Breast epithelium (tissue), 4 donors: ENCODE data around the gene DNAL1. TPM values are rescaled to one million over a fixed set of nuclear protein-coding genes. Genes with fewer than 3 reads are reported as not detected.

Experiments
- DNase-seq, 2 donors: peaks; one replicate each; pipeline ENCODE4 v3.0.0-alpha.2; 2019; ENCODE audit warnings: low spot score in 2 of 2
- H3K27ac ChIP-seq, 2 donors: fragments of 200-600 bp; sonication (generic) in 1 of 2; one replicate each; pipeline ENCODE4 v1.5.1; 2016 to 2019; ENCODE audit warnings: mild to moderate bottlenecking in 1 of 2
- H3K27me3 ChIP-seq, 2 donors: fragments of 200-600 bp; sonication (generic) in 1 of 2; one replicate each; pipeline versions ENCODE4 v1.5.1 to v1.6.0; 2017 to 2019; ENCODE audit warnings: control low read depth in 1 of 2, mild to moderate bottlenecking in 1 of 2
- H3K36me3 ChIP-seq: fragments of 200-600 bp; one replicate; pipeline ENCODE4 v1.5.1; 2019
- H3K4me1 ChIP-seq, 2 donors: fragments of 200-600 bp; sonication (generic); one replicate each; pipeline ENCODE4 v1.5.1; 2016 to 2019; ENCODE audit warnings: control low read depth in 1 of 2
- H3K4me3 ChIP-seq, 3 donors: fragments of 200-600 bp; sonication (generic); 1 replicate in 2 of 3; 2 replicates in 1 of 3; pipeline ENCODE4 v1.5.1; 2016 to 2019; ENCODE audit warnings: mild to moderate bottlenecking in 3 of 3, moderate library complexity in 2 of 3
- H3K9me3 ChIP-seq, 2 donors: fragments of 200-600 bp; sonication (generic) in 1 of 2; one replicate each; pipeline ENCODE4 v1.5.1; 2016 to 2019; ENCODE audit warnings: control low read depth in 1 of 2
- POLR2A ChIP-seq: fragments of 450-650 bp; IDR thresholded peaks from one replicate; pipeline ENCODE4 v1.6.1; 2016; ENCODE audit warnings: antibody characterized with exemption, mild to moderate bottlenecking, moderate library complexity
- POLR2AphosphoS5 ChIP-seq, 3 donors: sonication (generic); formaldehyde crosslinking; IDR thresholded peaks; one replicate each; pipeline ENCODE4 v1.6.1; 2017; ENCODE audit warnings: antibody characterized with exemption in 3 of 3
- intact Hi-C: fragments of 100-400 bp; cut with DNase I; formaldehyde crosslinking; loops from one replicate; pipeline ENCODE4 v1.15.1; 2023; ENCODE audit warnings: low total_unique reads
- total RNA-seq, 3 donors: library from RNA; depleted of rRNA; stranded (reverse); fragments of >200 nt; gene quantifications; one replicate each; pipeline ENCODE4 v1.1.0, GENCODE V29; 2016
- TF ChIP-seq, protein P1 (sequence below), 3 donors: fragments of 450-650 bp; IDR thresholded peaks; one replicate each; pipeline ENCODE4 v1.5.1; 2016 to 2017; ENCODE audit warnings: antibody characterized with exemption in 3 of 3, mild to moderate bottlenecking in 3 of 3, moderate library complexity in 3 of 3

DNAL1 gene
- total RNA-seq, 3 donors from 2014 or later, result 6.1 to 12.8 (median 10.5) TPM

DNA sequence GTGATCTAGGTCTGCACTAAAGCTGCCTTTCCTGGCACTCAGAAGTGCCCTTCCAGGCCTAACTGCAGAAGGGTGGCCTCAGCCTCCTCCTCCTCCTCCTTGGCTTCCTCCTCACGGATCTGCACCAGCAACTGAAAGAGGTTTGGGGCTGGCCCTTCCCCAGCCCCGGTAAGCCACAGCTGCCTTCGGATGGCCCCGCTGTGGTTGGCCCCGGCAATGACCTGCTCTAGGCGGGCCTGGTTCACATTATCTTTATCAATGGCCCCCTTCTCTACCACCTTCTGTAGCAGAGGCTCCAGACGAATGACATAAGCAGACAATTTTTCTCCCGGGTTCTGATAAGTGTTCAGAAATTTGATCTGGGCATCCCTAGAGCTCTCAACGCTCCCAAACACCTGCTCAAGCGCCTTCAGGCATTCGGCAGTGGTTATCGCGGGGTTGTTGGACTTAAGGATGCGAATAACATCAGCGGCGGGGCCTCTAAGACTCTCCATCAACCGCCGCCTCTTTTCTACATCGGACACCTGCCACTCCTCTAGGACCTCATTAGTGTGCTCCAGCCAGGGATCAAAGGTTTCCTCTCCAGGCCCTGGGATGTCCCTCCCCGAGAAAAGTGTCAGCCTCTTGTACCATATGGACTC lies 67.9 kb downstream of the DNAL1 start:
- Histone ChIP-seq H3K4me1 (peaks cover 0 to 12% of the 10 kb centered on the region in 2 donors), H3K9me3 (no peaks in the 10 kb centered on the region), H3K27me3 (no peaks in the 10 kb centered on the region), H3K27ac (peak overlapping the region; percentile 88 to 93), H3K36me3 (no peaks in the 10 kb centered on the region), H3K4me3 (peak overlapping the region; percentile 70 to 90 (median 89))
- intact Hi-C loops, result no loop called here
- no peak for TF ChIP-seq POLR2A
- no peak for TF ChIP-seq POLR2AphosphoS5 (IDR thresholded peaks at IDR 0.05)
- TF ChIP-seq, protein P1, sequence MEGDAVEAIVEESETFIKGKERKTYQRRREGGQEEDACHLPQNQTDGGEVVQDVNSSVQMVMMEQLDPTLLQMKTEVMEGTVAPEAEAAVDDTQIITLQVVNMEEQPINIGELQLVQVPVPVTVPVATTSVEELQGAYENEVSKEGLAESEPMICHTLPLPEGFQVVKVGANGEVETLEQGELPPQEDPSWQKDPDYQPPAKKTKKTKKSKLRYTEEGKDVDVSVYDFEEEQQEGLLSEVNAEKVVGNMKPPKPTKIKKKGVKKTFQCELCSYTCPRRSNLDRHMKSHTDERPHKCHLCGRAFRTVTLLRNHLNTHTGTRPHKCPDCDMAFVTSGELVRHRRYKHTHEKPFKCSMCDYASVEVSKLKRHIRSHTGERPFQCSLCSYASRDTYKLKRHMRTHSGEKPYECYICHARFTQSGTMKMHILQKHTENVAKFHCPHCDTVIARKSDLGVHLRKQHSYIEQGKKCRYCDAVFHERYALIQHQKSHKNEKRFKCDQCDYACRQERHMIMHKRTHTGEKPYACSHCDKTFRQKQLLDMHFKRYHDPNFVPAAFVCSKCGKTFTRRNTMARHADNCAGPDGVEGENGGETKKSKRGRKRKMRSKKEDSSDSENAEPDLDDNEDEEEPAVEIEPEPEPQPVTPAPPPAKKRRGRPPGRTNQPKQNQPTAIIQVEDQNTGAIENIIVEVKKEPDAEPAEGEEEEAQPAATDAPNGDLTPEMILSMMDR (IDR thresholded peaks at IDR 0.05), result no peak
- no peak for DNase-seq

DNA sequence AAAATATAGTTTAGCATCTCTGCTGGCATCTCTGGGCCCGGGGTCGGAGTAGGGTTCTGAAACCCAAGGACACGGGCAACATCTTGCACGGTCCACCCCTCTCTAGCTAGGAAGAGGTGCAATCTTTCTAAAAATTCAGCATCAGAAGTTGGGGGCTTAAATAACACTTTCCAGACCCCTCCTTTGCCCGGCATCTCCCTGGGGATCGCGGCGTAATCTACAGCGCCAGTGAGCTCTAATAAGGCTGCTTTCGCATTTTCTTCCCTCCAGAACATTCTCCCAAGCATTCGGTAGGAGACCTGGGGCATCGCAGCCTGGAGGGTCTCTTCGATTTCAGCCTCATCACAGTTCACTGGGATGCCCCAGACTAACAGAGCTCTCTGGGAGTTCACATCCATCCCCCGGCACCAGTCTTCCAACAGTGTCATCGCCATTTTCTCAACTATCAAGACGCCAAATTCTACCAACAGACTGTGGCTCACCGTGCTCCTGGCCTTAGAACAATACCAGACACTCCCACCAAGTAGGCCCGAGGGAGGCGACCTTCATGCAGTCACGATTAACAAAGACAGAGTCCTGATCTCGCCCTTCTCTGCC lies 68.5 kb downstream of the DNAL1 start:
- H3K27ac ChIP-seq, result peak overlapping the region; percentile 88 to 93
- peak in 1 of 2 donors; percentile 44 for DNase-seq
- H3K4me1 ChIP-seq, result peaks cover 0 to 12% of the 10 kb centered on the region in 2 donors
- no peaks in the 10 kb centered on the region for H3K27me3 ChIP-seq
- H3K4me3 ChIP-seq, result peak overlapping the region; percentile 70 to 90 (median 89)
- intact Hi-C loops, result no loop called here
- H3K9me3 ChIP-seq, result no peaks in the 10 kb centered on the region
- no peak for TF ChIP-seq POLR2A
- TF ChIP-seq POLR2AphosphoS5 (IDR thresholded peaks at IDR 0.05), result no peak
- TF ChIP-seq, protein P1 (IDR thresholded peaks at IDR 0.05), result no peak
- no peaks in the 10 kb centered on the region for H3K36me3 ChIP-seq

DNA sequence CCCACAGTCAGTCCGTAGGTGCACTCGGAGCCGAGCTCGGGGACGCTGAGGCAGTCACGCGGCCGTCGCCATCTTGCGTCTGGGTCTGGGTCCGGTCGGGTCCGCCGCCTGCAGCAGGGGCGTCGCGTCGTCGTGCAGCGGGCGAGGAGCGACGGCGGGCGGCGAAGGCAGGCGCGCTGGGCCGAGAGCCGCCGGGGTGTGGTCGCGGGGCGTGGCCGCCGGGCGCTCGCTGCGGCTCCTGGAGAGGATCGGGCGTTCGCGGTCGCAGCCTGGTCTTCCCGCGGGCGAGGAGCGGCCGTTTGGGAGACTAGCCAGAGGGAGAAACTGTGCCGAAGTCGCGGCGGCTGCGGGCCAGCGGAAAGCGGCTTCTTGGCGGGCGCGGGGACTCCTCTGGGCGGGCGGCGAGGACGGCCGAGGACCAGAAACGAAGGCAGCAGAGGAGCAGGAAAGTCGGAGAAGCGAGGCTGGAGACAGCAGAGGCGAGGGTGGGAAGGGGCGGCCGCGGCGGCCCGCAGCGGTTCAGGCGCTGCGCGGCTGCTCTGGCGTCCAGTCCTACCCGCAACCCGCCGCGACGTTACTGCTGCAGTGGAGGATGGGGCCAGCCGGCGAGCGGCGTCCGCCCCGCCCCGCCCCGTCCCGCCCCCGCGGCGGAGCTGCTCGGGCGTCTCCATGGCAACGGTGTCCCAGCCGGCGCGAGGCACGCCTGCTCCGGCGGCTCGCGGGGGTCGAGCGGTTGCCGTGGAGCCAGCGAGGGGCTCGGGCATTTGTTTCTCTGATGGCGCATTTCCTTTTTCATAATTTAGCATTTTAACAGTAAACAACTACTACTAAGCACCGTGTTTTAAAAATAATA lies 69.2 kb downstream of the DNAL1 start, which contains the start of gene PNMA1:
PNMA1 (minus strand) TSS at position 582 of the 853 bp plus-strand sequence. CDS start 745 bp downstream, outside the sequence.
- Histone ChIP-seq H3K27ac (peak within 1 kb of the TSS; percentile 88 to 93), H3K4me1 (peaks cover 0 to 12% of the 10 kb centered on the region in 2 donors), H3K36me3 (peaks cover 4% of the 10 kb centered on the region), H3K4me3 (peak within 1 kb of the TSS; percentile 70 to 90 (median 89)), H3K27me3 (no peaks in the 10 kb centered on the region), H3K9me3 (no peaks in the 10 kb centered on the region)
- TF ChIP-seq, protein P1 (IDR thresholded peaks at IDR 0.05), result no peak
- peak in 2 of 3 donors; percentile 35 to 51 for TF ChIP-seq POLR2AphosphoS5 (IDR thresholded peaks at IDR 0.05)
- no peak for TF ChIP-seq POLR2A
- intact Hi-C loops, result no loop called here
- peak; percentile 70 to 79 for DNase-seq

DNA sequence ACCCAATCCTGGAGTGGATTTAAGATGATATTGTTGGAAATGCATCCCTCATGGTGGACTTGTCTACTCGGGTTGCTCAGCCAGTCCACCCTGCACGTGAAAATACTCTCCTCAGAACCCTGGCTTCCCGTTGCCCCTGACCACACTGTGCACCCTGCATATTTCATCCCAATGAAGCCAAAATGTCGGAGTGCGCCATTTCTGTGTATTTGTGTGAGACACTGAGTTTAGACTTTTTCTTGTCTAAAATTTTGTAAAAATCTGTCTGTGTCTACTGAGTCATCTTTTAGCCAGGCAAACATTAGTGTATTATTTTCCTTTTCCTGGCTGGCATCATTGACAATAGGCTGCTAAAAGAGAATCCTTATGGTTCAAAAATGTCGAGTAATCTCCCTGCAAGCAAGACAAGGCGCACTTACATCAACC lies 69.9 kb downstream of the DNAL1 start:
- peak overlapping the region; percentile 88 to 93 for H3K27ac ChIP-seq
- no peak for DNase-seq
- peak overlapping the region; percentile 70 to 90 (median 89) for H3K4me3 ChIP-seq
- peaks cover 0 to 12% of the 10 kb centered on the region in 2 donors for H3K4me1 ChIP-seq
- H3K9me3 ChIP-seq, result no peaks in the 10 kb centered on the region
- peaks cover 5% of the 10 kb centered on the region for H3K36me3 ChIP-seq
- intact Hi-C loops, result no loop called here
- H3K27me3 ChIP-seq, result no peaks in the 10 kb centered on the region
- no peak for TF ChIP-seq POLR2A

DNA sequence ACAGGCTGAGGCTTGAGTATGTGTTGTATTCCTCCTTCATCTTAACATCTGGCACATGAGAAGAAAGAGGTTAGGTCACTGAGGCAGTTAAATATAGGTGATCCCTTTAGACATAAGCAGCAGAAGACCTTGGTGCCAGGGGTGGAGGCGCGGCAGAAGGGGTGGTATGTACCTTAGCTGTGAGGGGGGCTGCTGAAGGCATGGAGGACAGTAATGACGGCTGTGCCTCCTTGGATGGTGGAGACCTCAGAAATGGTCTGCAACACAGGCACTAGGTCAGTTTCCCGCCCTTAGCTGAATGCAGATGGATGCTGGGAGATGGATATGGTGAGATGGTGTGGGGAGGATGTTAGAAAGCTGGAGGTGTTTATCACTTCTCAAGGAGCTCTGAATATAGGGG lies 70.9 kb downstream of the DNAL1 start:
- intact Hi-C loops, result no loop called here
- Histone ChIP-seq H3K4me3 (no peak overlapping the region), H3K4me1 (peaks cover 0 to 12% of the 10 kb centered on the region in 2 donors), H3K27me3 (no peaks in the 10 kb centered on the region), H3K27ac (no peak overlapping the region), H3K36me3 (peaks cover 5% of the 10 kb centered on the region), H3K9me3 (no peaks in the 10 kb centered on the region)
- TF ChIP-seq, protein P1 (IDR thresholded peaks at IDR 0.05), result no peak
- TF ChIP-seq POLR2AphosphoS5 (IDR thresholded peaks at IDR 0.05) (no peak), POLR2A (no peak)
- DNase-seq, result no peak
